ENCODE measurements around the gene ZNF823. TPM values are rescaled to one million over a fixed set of nuclear protein-coding genes. Genes with fewer than 3 reads are reported as not detected.
A peak's percentile ranks its signal among the peaks of the same experiment; 100 is the strongest.

Gene ZNF823
- total RNA-seq, 1 donor from 2014 or later, result 11.5 TPM

GRCh38 chr19:11749751-11750150 is 11.0 kb upstream of the ZNF823 start:
- Mint-ChIP-seq H3K9me3 (peaks cover 13% of the 10 kb centered on the region), H3K27me3 (no peaks in the 10 kb centered on the region), H3K4me1 (ENCODE audit: unreplicated experiment) (no peaks in the 10 kb centered on the region), H3K27ac (no peak overlapping the region), H3K36me3 (no peaks in the 10 kb centered on the region), H3K4me3 (no peak overlapping the region)
- TF ChIP-seq, protein P1, sequence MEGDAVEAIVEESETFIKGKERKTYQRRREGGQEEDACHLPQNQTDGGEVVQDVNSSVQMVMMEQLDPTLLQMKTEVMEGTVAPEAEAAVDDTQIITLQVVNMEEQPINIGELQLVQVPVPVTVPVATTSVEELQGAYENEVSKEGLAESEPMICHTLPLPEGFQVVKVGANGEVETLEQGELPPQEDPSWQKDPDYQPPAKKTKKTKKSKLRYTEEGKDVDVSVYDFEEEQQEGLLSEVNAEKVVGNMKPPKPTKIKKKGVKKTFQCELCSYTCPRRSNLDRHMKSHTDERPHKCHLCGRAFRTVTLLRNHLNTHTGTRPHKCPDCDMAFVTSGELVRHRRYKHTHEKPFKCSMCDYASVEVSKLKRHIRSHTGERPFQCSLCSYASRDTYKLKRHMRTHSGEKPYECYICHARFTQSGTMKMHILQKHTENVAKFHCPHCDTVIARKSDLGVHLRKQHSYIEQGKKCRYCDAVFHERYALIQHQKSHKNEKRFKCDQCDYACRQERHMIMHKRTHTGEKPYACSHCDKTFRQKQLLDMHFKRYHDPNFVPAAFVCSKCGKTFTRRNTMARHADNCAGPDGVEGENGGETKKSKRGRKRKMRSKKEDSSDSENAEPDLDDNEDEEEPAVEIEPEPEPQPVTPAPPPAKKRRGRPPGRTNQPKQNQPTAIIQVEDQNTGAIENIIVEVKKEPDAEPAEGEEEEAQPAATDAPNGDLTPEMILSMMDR (conservative IDR thresholded peaks at IDR 0.05), result no peak
- no peak for DNase-seq (ENCODE audit: extremely low spot score, unreplicated experiment)

DNA sequence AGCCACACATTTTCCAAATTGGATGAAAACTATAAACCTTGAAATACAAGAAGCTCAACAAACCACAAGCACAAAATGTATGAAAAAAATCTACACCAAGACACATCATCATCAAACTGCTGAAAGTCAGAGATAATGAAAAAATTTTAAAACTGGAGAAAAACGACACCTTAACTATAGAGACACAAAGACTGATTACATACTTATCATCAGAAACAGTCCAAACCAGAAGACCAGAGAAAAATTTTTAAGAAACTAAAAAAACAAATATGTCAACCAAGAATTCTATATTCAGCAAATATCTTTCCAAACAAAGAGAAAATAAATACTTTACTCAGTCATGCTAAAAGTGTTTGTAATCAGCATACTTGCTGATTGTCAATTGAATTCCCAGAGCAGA is 8.5 kb upstream of the ZNF823 start:
- H3K27me3 Mint-ChIP-seq, result no peaks in the 10 kb centered on the region
- H3K9me3 Mint-ChIP-seq, result peaks cover 9% of the 10 kb centered on the region
- H3K27ac Mint-ChIP-seq, result no peak overlapping the region
- no peak overlapping the region for H3K4me3 Mint-ChIP-seq
- TF ChIP-seq, protein P1 (conservative IDR thresholded peaks at IDR 0.05), result no peak
- DNase-seq (ENCODE audit: extremely low spot score, unreplicated experiment), result no peak
- H3K36me3 Mint-ChIP-seq, result no peaks in the 10 kb centered on the region
- no peaks in the 10 kb centered on the region for H3K4me1 Mint-ChIP-seq (ENCODE audit: unreplicated experiment)

DNA sequence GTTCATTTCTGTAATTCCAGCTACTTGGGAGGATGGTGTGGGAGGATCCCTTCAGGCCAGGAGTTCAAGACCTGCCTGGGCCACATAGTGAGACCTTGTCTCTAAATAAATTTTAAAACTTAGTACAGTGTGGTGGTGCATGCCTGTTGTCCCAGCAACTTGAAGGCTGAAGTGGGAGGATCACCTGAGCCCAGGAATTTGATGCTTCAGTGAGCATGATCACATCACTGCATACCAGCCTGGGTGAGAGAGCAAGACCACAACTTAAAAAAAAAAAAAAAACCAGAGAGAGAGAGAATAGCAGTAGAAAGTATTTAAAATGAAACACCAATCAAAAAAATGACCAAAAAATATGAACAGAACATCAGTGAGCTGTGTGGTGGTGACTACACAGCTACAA is 7.1 kb upstream of the ZNF823 start:
- Mint-ChIP-seq H3K27ac (no peak overlapping the region), H3K4me3 (no peak overlapping the region), H3K4me1 (ENCODE audit: unreplicated experiment) (no peaks in the 10 kb centered on the region), H3K27me3 (no peaks in the 10 kb centered on the region), H3K36me3 (no peaks in the 10 kb centered on the region), H3K9me3 (peaks cover 9% of the 10 kb centered on the region)
- no peak for DNase-seq (ENCODE audit: extremely low spot score, unreplicated experiment)
- TF ChIP-seq, protein P1 (conservative IDR thresholded peaks at IDR 0.05), result no peak

DNA sequence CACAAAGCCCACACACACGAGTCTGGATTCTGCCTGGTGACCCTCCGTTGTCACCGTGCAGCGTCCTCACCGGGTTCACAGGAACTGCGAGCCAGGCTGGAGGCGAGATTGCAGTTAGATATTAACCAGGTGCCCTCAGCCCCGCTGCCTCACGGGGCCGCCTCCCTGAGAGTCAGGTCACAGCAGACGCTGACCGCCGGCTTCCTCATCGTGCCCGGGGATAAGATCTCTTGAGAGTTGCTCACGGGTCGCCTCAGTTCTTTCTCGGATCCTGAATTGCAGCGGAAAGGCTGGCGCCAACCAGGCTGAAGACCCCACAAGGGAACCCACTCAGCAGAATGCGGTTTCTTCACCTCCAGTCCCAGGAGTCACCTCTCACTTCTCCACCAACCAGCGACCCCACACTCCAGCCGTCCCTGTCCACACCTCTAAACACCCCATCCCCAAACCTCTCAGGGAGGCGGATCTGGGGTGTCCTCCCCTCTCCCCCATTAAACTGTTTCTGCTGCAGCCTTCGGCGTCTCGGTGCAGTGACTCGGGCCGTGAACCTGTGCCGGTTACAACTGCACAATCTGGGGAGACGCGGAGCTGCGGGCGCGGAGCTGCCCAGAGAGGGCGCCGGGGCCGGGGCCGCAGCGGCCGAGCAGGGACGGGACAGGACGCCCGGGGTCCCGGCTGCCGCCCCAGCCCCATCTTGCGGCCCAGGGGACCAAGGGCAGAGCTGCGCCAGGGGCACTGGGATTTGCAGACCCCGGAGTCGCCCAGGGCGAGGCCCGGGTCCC is 591 bp downstream of the ZNF823 start:
- Mint-ChIP-seq H3K9me3 (no peaks in the 10 kb centered on the region), H3K4me1 (ENCODE audit: unreplicated experiment) (peaks cover 18% of the 10 kb centered on the region), H3K4me3 (peak overlapping the region; percentile 100), H3K27ac (peak overlapping the region; percentile 100), H3K27me3 (no peaks in the 10 kb centered on the region), H3K36me3 (peaks cover 12% of the 10 kb centered on the region)
- DNase-seq (ENCODE audit: extremely low spot score, unreplicated experiment), result peak; percentile 68
- TF ChIP-seq, protein P1 (conservative IDR thresholded peaks at IDR 0.05), result no peak

- Mint-ChIP-seq H3K36me3 (peaks cover 16% of the 10 kb centered on the region), H3K27me3 (no peaks in the 10 kb centered on the region), H3K4me1 (ENCODE audit: unreplicated experiment) (peaks cover 18% of the 10 kb centered on the region), H3K9me3 (no peaks in the 10 kb centered on the region), H3K4me3 (peak overlapping the region; percentile 97), H3K27ac (peak overlapping the region; percentile 84)
- TF ChIP-seq, protein P1 (conservative IDR thresholded peaks at IDR 0.05), result no peak
- DNase-seq (ENCODE audit: extremely low spot score, unreplicated experiment), result no peak
Measured at GRCh38 chr19:11736696-11737095, 2.0 kb downstream of the ZNF823 start.
